GM04503 (cell line): ENCODE results near the gene IFT57.
A peak's percentile ranks its signal among the peaks of the same experiment; 100 is the strongest.

Experiments used
- DNase-seq: peaks from one replicate; pipeline ENCODE4 v3.0.0-alpha.2; 2012; ENCODE audit warnings: low read depth

Gene IFT57

DNA sequence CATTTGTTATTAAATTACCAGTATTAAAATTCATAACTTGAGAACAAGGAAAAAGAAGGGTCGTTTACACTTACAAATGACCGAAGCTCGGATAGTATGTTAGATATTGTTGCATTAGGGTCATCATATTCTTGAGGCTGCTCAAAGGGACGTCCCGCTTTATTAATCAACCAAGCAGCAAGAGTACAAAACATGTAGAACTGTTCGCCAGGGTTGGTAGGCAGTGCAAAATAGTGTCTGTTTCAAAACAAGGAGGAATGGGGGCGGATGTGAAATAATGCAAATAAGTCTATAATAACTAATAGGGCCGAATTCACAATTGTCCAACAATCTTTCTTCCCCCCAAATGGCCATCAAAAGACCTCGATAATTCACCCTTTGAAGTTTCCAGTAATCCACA is 2.9 kb downstream of the IFT57 start:
- DNase-seq = no peak

DNA sequence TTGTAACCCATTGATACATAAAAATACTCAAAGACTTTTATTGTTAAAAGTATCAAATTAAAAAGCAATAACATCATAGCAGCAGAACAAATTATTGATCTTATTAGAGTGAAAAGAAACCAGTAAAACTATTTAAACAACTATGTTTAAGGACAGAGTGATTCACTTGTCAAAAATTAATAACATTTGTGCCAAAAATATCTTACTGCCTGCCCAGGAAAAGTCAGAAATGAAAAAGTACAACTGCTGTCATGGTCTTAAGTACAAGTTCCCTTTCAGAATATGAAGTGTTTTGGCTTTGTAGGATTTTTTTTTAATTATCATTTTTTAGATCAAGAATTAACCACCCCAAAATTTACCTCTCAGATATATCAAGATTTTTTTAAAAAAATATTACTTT is 3.4 kb downstream of the IFT57 start:
- DNase-seq = no peak

DNA sequence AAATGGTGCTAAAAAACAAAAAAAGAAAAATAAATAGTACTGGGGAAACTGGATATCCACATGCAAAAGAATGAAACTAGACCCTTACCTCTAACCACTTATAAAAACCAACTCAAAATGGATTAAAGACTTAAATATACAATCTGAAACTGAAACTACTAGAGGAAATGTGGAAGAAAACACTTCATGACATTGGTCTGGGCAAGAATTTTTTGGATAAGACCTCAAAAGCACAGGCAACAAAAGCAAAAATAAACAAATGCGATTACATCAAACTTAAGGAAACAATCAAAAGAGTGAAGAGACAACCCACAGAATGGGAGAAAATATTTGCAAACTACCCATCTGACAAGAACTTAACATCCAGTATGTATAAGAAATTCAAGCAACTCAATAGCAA is 6.4 kb downstream of the IFT57 start:
- DNase-seq = no peak

DNA sequence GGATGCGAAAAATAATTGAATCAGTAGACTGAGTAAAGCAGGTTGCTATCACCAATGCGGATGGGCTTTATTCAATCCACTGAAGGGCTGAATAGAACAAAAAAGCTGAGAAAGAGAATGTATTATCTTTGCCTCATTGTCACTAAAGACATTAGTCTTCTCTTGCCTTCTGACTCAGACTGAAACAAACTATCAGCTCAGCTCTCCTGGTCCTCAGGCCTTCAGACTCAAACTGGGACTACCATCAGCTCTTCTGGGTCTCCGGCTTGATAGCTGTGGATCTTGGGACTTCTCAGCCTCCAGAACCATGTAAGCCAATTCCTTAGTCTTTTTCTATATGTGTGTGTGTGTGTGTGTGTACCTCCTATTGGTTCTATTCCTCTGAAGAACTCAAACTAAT is 12.6 kb downstream of the IFT57 start:
- no peak for DNase-seq

DNA sequence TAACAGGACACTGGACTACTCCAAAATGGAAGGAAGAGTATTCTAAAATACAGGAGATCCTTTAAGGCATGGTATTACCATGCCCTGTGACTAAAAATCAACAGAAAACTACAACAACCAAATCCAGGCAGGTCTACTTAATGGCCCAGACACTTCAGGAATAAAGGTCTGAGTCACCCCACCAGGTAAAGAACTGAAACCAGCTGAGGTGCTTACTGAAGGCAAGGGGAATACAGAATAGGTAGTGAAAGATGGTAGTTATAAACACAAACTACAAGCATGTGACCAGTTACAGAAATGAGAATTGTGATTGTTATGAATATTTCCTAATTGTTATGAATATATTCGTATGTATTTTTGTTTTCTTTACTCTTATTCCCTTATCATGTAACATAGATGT is 13.4 kb downstream of the IFT57 start:
- no peak for DNase-seq

DNA sequence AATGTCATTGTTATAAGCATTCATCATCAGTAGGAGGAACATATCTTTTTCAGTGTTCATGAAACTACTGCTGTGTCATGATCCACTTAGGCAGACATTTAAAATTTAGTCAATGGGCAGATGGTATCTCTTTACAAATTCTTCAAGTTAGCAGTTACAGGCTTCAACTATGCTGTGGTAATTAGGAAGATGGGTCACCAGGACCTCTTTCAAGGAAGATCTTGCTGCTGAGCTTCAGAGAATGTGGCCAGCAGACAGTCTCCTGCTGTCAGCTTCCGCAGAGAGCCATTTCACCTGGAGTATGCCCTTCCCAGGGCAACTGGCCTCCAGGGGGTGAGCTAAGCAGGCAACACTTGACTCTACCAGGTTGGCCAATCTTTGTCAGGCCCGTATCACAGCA is 19.4 kb downstream of the IFT57 start:
- no peak for DNase-seq

DNA sequence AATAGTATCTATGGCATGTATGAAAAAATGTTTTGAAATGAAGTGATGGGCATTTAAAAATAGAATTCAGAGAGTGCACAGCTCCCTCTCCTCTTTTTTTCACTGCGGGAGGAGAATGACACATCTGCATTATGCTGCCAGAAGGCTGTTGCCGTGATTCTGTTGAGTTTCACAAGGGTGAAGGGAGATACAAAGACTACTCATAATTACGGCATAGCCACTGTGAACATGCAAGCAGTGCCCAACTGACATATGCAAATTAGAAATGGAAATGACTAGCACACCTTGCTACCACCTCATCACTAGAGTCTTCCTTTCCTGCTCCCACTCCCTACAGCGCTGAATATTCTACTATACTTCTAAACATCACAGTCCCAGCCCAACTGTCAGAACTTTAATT is 20.1 kb downstream of the IFT57 start:
- DNase-seq = no peak

DNA sequence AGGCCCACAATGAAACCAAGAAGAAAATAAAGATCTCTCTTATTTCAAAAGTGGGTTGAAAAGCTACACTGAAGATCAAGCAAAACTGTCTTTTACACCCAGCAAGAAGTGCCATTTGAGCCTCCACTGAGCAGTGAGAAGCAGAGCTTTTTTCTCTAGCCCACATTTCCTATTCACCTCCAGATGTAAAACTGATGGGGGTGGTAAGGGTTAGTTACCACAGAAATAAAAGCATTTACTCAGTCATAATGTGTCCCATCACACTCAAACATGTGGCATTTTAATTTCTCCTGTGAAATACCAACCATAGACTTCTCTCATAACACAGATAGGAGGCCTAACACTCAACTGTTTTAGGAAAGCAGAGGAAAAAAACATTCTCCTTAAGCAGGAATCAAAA is 21.0 kb downstream of the IFT57 start:
- no peak for DNase-seq

DNA sequence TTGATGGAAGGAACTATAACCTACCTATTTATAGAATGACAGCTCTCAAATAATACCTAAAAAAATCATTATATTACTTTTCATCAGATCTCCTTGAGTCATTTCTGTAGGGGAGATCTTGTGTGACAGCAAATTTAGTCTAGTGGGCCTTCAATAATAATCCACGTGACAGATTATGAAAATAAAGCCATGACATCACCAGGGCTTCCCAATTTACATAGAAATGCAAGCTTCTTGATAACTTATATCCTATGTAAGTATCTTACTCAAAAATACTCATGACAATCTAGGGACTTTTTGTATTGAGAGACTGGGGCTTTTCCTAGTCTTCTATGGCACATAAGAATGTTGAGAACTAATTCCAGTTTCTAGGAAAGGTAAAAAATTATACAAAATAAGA is 21.6 kb downstream of the IFT57 start:
- no peak for DNase-seq

DNA sequence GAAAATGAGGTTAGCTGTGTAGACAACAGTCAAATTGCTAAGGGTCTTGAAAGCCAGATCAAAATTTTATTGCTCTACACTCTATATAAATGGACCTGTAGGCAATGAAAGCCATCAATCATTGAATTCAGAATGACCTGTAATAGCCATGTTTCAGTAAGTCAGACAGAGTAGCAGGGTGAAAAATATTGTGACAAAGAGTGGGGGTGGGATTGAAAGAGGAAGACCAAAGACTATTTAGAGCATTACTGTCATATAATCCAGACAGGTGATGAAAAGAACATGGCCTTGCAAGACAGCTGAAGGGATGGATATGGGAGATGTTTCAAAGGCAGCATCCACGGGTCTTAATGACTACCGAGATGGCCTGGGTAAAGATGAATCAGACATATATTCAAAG is 22.2 kb downstream of the IFT57 start:
- DNase-seq = no peak

DNA sequence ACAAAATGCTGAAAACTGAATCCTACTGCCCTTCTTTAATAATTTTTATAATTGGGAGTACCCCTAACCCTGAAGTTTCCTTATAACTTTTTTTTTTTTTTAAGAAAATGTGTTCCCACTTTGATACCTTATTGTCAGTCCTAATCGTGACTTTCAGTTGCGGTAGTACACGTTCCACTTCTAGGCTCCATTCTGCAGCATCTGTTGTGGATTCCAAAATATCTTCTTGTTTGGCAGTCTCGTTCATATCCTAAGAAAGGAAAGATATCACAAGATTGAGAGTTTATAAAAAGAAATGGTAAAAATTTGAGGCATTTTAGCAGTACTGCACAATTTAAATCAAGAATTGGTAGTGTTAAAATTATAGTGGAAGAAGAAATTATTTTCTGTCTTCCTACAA is 30.8 kb downstream of the IFT57 start:
- no peak for DNase-seq

DNA sequence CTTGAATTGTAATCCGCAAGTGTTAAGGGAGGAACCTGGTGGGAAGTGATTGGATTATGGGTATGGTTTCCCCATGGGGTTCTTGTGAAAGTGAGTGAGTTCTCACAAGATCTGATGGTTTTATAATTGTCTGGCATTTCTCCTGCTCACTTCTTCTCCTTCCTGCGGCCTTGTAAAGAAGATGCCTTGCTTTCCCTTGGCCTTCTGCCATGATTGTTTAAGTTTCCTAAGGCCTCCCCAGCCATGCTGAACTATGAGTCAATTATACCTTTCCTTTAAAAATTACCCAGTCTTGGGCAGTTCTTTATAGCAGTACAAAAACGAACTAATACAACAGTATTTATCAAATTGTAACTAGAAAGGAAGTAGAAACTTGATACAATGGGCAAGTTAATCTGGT is 31.9 kb downstream of the IFT57 start:
- no peak for DNase-seq

DNA sequence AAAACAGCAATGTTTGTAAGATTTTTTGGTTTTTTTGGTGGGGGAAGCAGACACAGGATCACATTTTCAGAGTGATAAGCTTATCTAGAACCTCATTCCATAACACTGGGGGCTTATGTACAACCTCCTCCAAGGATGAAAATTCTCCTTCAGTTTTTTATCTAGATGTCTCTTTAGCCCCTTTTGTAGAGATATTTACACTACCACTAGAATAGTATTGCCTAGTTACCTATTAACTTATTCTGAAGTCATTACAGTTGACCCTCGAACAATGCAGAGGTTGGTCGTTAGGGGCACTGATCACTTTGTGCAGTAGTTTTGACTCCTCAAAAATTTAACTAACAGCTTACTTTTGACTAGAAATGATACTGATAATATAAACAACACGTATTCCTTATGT is 32.8 kb downstream of the IFT57 start:
- DNase-seq = no peak

DNA sequence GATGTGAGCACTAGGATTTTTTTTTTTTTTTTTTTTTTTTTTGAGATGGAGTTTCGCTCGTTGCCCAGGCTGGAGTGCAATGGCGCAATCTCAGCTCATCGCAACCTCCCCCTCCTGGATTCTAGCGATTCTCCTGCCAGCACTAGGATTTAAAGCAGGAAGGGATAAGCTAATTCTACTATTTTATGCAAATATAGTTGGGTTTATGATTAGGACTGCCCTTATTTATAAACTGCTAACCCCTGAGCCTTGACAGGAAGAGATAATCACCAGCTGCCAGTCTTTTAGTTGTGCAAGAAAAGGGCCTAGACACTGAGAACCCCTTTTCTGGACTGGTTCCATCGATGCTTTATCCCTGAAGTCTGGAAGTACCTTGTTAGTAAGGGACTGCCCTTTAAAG is 36.7 kb downstream of the IFT57 start:
- DNase-seq = no peak

DNA sequence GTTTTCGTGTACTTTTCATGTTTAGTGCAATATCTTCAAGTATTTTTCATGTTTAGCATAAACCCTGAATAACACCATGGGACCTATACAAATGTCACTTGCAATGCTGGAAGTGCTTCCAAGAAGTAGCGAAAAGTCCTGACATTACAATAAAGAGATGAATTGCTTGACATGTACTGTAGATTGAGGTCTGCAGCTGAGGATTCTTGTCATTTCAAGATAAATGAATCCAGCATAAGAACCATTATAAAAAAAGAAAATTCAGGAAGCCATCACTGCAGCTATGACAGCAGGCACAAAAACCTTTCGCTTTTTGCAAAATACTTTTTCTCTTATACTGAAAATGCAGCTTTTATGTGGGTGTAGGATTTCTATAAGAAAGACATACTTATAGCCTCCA is 37.4 kb downstream of the IFT57 start:
- no peak for DNase-seq

DNA sequence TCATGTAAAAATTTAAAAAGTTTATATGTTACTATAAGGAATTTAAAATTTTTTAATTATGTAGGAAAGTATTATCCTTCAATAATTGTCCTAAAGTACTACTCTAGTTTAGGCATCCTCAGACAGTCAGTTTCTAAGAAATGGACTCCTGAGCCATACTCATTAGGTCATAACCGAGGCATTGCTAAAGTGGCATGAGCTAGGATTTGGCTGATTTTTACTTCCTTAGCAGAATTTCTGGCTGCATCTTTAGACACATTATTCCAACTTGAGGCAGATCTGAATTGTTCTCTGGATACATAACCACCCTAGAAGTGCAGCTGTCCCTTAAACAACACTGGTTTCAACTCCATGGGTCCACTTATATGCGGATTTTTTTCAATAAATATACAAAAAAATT is 38.3 kb downstream of the IFT57 start:
- DNase-seq = no peak

DNA sequence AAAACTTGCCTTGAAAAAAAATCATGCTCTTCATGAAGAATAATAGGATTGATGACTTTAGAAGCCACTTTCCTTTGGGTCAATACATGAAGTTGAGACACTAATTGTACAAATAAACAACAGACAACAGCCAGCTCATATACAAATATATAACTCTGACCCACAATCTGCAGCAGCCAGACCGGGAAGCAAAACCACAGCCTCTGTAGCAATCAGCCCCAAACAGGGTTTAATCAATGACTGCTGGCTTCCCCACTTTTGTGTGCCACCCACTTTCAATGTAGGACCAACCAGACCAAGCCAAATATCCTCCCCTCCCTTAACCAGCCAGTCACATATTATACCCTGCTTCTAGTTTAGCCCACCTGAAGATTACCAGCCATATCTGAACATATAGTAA is 39.0 kb downstream of the IFT57 start:
- DNase-seq = no peak

DNA sequence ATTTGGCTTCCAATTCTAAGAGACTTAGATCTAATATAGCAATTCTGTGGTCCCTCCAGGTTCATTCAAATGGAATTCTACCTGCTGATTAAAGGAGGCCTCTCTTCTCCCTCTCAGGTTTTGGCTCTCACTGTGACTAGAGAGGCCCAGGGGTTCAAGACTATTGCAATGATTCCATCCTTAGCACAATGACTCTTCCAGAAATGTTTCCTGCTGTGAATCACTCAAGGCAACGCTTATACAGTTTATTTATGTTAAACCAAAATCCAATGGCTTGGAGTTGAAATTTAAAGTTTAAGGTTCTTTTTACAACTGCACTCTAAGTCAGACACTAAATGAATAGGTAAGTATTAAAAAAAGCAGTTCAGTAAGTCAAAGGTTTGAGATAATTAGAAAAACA is 39.9 kb downstream of the IFT57 start:
- DNase-seq = no peak

DNA sequence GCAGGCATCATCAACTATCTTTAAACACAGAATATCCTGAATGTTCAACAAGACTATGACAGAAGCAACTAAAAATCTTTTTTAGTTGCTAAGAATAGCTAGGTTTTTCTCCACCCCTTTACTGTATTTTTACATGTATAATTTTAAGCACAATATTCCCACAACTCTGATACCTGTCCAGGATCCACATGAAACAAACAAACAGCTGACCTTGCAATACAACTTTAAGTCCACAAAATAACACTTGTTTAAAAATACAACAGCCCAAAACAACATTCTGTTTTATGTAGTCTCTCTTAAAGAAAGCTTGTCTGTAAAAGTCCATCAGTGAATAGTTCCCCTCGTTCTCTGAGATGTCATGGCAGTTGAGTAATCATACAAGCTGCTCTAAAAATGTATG is 41.1 kb downstream of the IFT57 start:
- no peak for DNase-seq

DNA sequence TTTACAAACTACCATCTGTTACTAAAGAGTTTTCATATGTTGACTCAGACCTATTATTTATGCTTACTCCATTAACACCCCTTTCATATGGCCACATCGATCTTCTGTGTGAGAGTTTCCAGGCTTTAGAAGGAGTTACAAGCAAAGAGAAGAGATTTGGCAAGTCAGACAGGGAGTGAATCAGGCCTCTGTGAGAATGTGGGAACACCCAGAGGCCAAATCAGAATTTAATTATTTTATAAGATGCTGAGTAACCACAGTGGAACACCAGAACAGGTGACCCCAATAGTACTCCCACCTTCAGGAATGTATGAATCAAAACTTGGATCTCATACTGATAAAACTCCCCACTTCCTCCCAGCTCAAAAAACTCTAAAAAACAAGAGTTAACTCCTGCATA is 42.0 kb downstream of the IFT57 start:
- peak; percentile 38 for DNase-seq

DNA sequence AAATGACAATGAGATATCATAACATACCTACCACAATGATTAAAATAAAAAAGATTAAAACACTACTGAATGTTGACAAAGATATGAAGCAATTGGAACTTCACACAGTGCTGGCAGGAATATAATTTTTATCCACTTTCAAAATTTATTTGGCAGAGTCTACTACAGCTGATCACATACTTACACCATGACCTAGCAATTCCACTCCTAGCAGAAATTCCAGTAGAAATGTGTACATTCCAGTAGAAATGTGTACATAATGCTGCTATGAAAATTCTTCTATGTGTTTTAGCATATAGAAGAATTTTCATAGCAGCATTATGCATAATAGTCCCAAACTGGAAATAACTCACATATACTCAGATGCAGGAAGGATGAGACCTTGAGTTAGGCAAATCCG is 43.5 kb downstream of the IFT57 start:
- DNase-seq = no peak

DNA sequence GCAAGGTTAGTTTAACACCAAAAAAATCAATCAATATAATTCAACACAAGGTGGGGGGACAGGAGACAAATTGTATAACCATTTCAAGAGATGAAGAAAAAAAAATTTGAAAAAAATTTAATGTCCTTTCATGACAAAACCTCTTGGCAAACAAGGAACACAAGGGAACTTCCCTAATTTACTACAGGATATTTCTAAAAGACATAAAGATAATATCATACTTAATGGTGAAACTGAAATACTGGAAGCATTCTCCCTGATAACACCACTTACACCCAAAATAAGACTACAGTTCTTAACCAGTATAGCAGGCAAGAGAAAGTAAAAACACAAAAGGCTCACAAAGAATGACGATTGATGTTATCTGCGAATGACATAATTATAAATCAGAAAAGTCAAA is 44.7 kb downstream of the IFT57 start:
- no peak for DNase-seq

DNA sequence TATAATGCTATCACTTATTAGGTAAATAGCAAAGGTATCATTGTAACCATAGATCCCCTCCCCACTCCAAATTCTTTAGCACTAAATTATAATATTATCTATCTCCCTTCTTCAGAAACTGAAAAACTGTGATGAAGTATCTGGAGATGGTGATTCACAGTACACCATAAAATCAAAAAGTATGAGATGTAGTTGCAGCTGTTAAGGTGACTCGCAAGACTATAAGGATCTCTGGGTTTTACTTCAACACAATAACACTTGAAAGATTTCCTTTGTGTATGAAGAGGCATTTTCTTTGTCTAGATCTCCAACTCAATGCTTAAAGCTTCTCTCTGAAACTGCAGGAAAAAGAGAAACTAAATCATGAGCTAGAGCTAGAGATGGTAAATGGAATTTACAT is 46.9 kb downstream of the IFT57 start:
- DNase-seq = no peak

DNA sequence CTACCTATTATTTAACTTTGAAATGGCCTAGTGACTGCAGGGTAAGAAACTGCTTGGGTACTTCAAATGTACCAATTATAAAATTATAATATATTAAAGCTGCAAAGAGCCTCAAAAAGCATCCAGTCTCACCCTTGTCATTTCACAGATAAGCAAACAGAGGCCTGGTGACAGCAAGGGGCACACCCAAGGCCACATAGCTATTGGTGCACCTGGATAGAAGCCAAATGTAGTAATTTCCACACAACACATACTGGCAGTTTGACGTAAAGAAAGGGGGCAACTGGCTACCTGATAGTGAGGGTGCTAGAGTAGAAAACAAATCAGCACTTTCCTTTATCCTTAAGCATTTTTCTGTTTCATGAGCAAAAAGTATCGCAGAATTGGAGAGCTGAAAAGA is 51.1 kb downstream of the IFT57 start:
- no peak for DNase-seq

DNA sequence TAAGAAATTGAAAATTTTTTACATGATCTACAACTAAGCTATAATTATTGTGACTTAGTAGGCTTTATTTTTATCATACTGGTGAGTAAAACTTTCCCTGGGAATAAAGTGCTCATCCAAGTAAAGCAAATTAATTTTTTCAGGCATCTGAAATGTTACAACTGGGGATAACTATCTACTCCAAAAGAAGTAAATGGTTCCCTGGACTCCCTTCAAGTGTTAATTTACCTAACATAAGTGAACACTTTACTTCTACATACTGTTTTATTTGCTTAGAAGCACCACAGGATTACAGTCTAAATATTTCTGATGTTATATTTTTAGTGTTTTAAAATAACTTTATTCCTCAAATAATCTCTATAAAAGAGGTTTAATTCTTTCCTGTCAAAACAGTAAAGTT is 57.8 kb downstream of the IFT57 start:
- DNase-seq = no peak

DNA sequence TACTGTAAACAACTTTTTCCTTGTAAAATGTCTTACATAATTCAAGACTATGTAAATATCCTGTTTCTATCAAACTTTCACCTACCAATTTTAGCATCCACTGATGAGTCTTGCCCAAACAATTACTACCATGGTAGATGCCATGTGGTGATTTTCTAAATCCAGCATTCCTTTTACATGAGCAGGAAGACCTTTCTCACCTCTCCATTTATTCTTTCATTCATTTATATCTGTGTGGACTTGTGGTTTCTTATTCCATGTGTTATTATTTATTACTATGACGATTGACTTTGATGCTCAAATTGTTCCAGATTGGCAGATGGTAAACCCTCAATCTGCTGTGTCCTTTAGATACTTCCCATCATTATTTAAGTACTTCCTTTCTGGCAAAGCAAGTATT is 62.4 kb downstream of the IFT57 start:
- peak; percentile 39 for DNase-seq
